BE2C (cell line): ENCODE results near the gene PTPN6.

Experiments used
- DNase-seq: peaks from one replicate; pipeline ENCODE4 v3.0.0-alpha.2; 2020
- H3K27me3 ChIP-seq: fragments of 250-450 bp; sonication (Bioruptor Pico); 2 replicates; pipeline ENCODE4 v1.5.1; 2020; ENCODE audit warnings: mild to moderate bottlenecking
- H3K36me3 ChIP-seq: fragments of 250-450 bp; sonication (Bioruptor Pico); 2 replicates; pipeline ENCODE4 v1.5.1; 2020; ENCODE audit warnings: mild to moderate bottlenecking
- H3K4me1 ChIP-seq: fragments of 250-450 bp; sonication (Bioruptor Pico); 2 replicates; pipeline ENCODE4 v1.5.1; 2020
- H3K4me3 ChIP-seq: 2 replicates; pipeline ENCODE4 v1.5.1; 2011; ENCODE audit warnings: low read depth, low read length
- H3K9me3 ChIP-seq: fragments of 250-450 bp; sonication (Bioruptor Pico); 2 replicates; pipeline ENCODE4 v1.5.1; 2020
- TF ChIP-seq, protein P1 (sequence below): IDR thresholded peaks from 2 replicates; pipeline ENCODE4 v1.5.1; 2012; ENCODE audit warnings: mild to moderate bottlenecking, low read depth, low read length

PTPN6 gene

DNA sequence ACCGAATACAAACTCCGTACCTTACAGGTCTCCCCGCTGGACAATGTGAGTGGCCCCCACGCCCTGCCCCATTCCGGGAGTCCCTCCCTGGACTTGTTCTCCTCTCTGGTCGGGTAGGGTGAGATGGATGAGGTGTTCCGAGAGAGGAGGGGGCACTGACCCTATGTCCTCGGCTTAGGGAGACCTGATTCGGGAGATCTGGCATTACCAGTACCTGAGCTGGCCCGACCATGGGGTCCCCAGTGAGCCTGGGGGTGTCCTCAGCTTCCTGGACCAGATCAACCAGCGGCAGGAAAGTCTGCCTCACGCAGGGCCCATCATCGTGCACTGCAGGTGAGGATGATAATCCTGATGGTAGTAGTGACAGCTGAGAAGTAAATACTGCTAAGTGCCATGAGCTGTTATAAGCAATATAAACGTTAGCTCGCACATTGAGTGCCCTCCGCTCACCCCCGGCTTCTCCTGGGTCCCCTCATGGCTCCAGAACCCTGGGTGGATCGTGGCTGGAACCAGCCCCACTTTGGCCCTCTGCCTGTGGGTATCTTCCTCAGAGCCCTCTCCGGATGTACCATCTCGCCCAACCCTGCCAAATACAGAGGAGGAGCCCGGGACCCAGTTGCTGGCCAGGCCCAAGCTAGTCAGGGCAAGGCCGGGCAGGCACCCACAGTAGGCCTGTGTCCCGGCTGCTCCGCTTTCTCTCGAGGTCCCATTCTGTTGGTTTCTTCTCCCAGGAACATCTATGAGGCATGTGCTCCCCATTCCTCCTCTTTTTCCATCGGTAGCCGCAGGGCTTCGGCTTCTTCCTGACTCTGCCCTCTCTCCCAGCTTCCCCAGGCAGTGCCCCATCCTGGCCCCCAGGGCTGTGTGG lies 6.8 kb downstream of the PTPN6 start:
- Histone ChIP-seq H3K36me3 (no peaks in the 10 kb centered on the region), H3K4me3 (no peak overlapping the region), H3K9me3 (no peaks in the 10 kb centered on the region), H3K27me3 (no peaks in the 10 kb centered on the region), H3K4me1 (peaks cover 18% of the 10 kb centered on the region)
- DNase-seq: no peak
- TF ChIP-seq, protein P1, sequence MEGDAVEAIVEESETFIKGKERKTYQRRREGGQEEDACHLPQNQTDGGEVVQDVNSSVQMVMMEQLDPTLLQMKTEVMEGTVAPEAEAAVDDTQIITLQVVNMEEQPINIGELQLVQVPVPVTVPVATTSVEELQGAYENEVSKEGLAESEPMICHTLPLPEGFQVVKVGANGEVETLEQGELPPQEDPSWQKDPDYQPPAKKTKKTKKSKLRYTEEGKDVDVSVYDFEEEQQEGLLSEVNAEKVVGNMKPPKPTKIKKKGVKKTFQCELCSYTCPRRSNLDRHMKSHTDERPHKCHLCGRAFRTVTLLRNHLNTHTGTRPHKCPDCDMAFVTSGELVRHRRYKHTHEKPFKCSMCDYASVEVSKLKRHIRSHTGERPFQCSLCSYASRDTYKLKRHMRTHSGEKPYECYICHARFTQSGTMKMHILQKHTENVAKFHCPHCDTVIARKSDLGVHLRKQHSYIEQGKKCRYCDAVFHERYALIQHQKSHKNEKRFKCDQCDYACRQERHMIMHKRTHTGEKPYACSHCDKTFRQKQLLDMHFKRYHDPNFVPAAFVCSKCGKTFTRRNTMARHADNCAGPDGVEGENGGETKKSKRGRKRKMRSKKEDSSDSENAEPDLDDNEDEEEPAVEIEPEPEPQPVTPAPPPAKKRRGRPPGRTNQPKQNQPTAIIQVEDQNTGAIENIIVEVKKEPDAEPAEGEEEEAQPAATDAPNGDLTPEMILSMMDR: no peak

DNA sequence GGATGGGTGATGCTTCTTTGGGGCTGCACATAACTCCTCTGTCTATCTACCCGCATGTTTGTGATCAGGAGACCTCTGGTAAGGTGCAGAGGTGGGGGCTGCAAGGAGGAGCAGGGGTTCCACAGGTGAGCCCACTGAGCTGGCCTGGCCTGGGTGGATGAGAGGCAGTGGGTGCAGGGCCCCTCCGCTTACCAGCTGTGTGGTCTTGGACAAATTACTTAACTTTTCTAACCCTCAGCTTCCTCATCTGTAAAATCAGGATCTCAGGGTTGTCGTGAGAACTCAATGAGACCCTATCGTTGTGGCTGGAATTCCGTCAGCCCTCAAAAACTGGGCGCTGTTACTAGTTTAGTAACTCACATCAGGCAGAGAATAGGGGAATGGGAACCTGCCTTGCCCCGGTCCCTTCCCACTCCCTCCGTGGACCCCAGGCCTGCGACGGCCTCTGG lies 7.5 kb downstream of the PTPN6 start:
- peaks cover 19% of the 10 kb centered on the region for H3K4me1 ChIP-seq
- no peaks in the 10 kb centered on the region for H3K36me3 ChIP-seq
- no peak overlapping the region for H3K4me3 ChIP-seq
- TF ChIP-seq, protein P1: no peak
- no peak for DNase-seq
- H3K27me3 ChIP-seq: no peaks in the 10 kb centered on the region
- H3K9me3 ChIP-seq: no peaks in the 10 kb centered on the region

DNA sequence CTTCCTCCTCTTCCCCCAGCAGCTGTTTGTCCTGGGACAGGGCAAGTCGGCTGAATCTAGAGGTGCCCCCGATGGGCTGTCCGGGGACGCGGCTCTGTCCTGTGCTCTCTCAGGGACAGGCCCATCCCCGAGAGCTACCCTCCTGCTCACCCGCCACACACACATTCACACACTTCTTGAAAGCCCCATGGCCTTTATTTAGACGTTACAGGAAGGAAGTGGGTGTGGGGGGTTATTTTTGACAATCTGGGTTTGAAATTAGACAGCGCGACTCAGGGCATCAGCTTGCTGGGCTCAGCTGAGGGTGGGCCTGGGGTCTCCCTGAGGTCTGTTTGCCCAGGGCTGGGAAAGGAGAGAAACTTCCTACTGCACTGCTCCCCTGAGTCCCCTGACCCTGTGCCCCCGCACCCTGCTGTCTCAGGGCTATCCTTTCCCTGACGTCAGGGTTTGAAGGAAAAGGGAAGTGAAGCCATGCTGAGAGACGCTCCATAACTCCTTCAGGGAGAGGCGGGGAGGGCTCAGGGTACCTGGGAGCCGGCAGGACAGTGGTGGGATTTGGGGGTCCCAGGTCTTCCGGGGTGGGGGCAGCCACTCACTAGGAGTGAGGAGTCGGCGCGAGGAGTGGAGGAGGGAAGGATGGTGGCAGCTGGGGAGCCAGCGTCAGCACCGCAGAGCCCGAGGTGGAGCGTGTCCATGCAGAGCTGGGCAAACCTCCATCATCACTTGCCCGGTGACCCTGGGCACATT lies 8.1 kb downstream of the PTPN6 start:
- Histone ChIP-seq H3K36me3 (no peaks in the 10 kb centered on the region; the same call in 1 of the 2 replicates), H3K27me3 (no peaks in the 10 kb centered on the region), H3K9me3 (no peaks in the 10 kb centered on the region), H3K4me1 (peaks cover 25% of the 10 kb centered on the region), H3K4me3 (no peak overlapping the region)
- TF ChIP-seq, protein P1: no peak
- no peak for DNase-seq

DNA sequence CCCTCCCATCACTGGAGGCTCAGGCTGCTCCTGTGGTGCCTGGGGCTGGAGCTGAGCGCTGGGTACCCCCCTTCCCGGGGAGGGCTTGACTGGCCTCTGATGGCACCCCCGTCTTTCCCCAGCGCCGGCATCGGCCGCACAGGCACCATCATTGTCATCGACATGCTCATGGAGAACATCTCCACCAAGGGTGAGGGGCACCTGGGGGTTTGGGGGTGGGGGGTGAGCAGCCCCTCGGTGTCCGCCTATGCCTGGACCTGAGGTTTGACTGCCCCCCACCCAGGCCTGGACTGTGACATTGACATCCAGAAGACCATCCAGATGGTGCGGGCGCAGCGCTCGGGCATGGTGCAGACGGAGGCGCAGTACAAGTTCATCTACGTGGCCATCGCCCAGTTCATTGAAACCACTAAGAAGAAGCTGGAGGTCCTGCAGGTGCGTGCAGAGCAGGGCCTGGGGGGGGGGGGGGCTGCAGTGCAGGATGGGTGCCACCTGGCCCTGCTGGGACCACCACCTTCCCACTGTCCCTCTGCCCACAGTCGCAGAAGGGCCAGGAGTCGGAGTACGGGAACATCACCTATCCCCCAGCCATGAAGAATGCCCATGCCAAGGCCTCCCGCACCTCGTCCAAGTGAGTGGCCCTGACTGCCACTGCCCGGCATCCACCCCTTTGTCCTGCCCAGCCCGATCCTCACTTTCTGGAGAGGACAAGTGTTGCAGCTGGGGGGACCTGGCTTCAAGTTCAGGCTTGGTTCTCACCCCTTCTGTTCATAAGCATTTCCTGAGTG lies 8.8 kb downstream of the PTPN6 start:
- H3K4me1 ChIP-seq: peaks cover 30% of the 10 kb centered on the region
- peak; percentile 7 for DNase-seq
- H3K36me3 ChIP-seq: peaks cover 7% of the 10 kb centered on the region
- TF ChIP-seq, protein P1: no peak
- no peaks in the 10 kb centered on the region for H3K9me3 ChIP-seq
- H3K4me3 ChIP-seq: no peak overlapping the region
- H3K27me3 ChIP-seq: no peaks in the 10 kb centered on the region

DNA sequence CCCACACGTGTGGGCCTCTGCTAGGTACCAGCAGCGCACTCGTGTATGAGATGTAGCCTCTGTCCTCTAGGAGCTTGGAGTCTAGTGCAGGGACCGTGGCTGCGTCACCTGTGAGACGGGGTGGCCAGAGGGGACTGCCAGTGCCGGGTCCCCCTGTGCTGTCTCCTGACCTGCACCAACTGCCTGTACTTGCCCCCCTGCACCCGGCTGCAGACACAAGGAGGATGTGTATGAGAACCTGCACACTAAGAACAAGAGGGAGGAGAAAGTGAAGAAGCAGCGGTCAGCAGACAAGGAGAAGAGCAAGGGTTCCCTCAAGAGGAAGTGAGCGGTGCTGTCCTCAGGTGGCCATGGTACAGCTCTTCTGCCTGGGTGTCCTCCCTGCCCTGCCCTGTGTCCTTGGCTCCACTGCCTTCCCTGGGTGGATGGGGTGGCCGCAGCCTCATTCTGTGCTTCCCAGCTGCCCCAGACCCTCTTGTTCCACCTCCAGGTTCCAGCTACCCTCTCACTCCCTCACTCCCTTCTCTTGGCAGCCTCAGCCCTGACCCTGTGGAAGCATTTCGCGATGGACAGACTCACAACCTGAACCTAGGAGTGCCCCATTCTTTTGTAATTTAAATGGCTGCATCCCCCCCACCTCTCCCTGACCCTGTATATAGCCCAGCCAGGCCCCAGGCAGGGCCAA lies 9.6 kb downstream of the PTPN6 start:
- Histone ChIP-seq H3K9me3 (no peaks in the 10 kb centered on the region), H3K36me3 (peaks cover 14% of the 10 kb centered on the region), H3K4me3 (peak overlapping the region; percentile 55), H3K27me3 (no peaks in the 10 kb centered on the region), H3K4me1 (peaks cover 35% of the 10 kb centered on the region)
- no peak for DNase-seq
- TF ChIP-seq, protein P1: no peak
